HG03439 (cell line): ENCODE measurements around the gene TNNI2.

Experiments
- ATAC-seq: cut with Tn5 transposase; IDR thresholded peaks from one replicate; pipeline ENCODE4 v1.9.1; 2021; ENCODE audit warnings: mild to moderate bottlenecking, moderate library complexity; ENCODE audit not compliant: unreplicated experiment

TNNI2 gene

GRCh38 chr11:1820463-1821325 is 18.1 kb upstream of the TNNI2 start:
- no peak for ATAC-seq

GRCh38 chr11:1821562-1821961 is 17.2 kb upstream of the TNNI2 start:
- ATAC-seq: no peak

GRCh38 chr11:1822648-1823375 is 16.0 kb upstream of the TNNI2 start:
- no peak for ATAC-seq

GRCh38 chr11:1823376-1824220 is 15.2 kb upstream of the TNNI2 start:
- ATAC-seq: no peak

GRCh38 chr11:1824221-1825038 is 14.4 kb upstream of the TNNI2 start:
- no peak for ATAC-seq

GRCh38 chr11:1825039-1825740 is 13.6 kb upstream of the TNNI2 start:
- no peak for ATAC-seq

- no peak for ATAC-seq
Measured at GRCh38 chr11:1825785-1826451, 12.9 kb upstream of the TNNI2 start.

- ATAC-seq: no peak
Measured at GRCh38 chr11:1826552-1827094, 12.2 kb upstream of the TNNI2 start.

GRCh38 chr11:1827095-1827813 is 11.5 kb upstream of the TNNI2 start:
- ATAC-seq: no peak

GRCh38 chr11:1827931-1828330 is 10.8 kb upstream of the TNNI2 start:
- ATAC-seq: no peak

GRCh38 chr11:1828542-1828941 is 10.2 kb upstream of the TNNI2 start:
- no peak for ATAC-seq

- no peak for ATAC-seq
Measured at GRCh38 chr11:1829039-1829820, 9.6 kb upstream of the TNNI2 start.

GRCh38 chr11:1830004-1830321 is 8.8 kb upstream of the TNNI2 start:
- no peak for ATAC-seq

- no peak for ATAC-seq
Measured at GRCh38 chr11:1830322-1831223, 8.2 kb upstream of the TNNI2 start.

GRCh38 chr11:1831338-1832210 is 7.2 kb upstream of the TNNI2 start:
- ATAC-seq: no peak
